PC-9 (cell line): Measurements from ENCODE around the gene AGMO.

ENCODE experiments used
- CTCF ChIP-seq: fragments of 200-600 bp; sonication (generic); conservative IDR thresholded peaks from 2 replicates; pipeline ENCODE4 v1.6.1; 2017; ENCODE audit warnings: mixed run types, antibody characterized with exemption, mild to moderate bottlenecking, moderate library complexity
- EZH2 ChIP-seq: fragments of 200-600 bp; sonication (generic); IDR thresholded peaks from 2 replicates; pipeline ENCODE4 v1.8.0; 2017; ENCODE audit warnings: antibody characterized with exemption, low read depth

GRCh38 chr7:15459018-15459615 is 102.7 kb downstream of the AGMO start:
- TF ChIP-seq CTCF, result no peak
- TF ChIP-seq EZH2, result no peak
